Tibial nerve (tissue), 3 donors: Measurements from ENCODE around the gene CPSF2.

ENCODE experiments used
- POLR2A ChIP-seq, 2 donors: fragments of 450-650 bp; IDR thresholded peaks; one replicate each; pipeline ENCODE4 v1.6.1; 2017; ENCODE audit warnings: antibody characterized with exemption in 2 of 2, mild to moderate bottlenecking in 2 of 2, moderate library complexity in 2 of 2
- TF ChIP-seq, protein P1 (sequence below), 5 experiments: fragments of 200-600 bp in 3 of 5; fragments of 450-650 bp in 2 of 5; sonication (generic) in 3 of 5; IDR thresholded peaks; one replicate each; pipeline ENCODE4 v1.5.1; 2016 to 2019; ENCODE audit warnings: antibody characterized with exemption in 5 of 5, mild to moderate bottlenecking in 3 of 5, moderate library complexity in 2 of 5

DNA sequence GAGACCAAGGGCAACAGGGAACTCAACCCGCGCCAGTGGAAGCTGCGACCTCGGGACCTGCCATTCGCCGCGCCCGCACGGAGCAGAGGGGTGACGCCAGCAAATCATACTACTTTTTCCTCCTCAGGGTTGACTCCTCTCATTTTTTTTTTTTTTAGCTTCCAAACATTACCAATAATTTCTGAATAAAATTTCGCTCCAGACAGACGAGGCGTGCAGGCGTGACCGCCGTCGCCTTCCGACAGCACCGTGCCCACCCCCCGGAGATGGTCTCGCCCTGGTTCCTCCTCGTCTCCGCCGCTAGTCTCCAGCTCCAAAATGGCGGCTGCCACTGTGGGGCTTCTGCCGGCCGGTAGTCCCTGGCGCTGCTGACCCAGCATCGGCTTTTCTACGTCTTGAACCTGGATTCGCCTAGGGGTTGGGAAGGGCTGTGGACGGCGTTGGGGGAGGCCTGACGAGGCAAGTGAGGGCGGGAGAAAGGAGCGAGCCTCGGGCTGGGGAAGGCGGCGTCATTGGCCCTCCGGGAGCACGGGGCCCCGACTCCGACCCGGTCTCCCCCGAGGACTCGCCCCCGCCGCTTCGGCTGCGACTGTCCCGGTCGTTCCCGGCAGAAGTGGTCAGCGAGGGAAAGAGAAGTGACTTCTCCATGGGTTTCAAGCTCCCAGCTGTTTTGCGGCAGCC is at the start of gene CPSF2, which contains the start of gene NDUFB1:
- TF ChIP-seq, protein P1, sequence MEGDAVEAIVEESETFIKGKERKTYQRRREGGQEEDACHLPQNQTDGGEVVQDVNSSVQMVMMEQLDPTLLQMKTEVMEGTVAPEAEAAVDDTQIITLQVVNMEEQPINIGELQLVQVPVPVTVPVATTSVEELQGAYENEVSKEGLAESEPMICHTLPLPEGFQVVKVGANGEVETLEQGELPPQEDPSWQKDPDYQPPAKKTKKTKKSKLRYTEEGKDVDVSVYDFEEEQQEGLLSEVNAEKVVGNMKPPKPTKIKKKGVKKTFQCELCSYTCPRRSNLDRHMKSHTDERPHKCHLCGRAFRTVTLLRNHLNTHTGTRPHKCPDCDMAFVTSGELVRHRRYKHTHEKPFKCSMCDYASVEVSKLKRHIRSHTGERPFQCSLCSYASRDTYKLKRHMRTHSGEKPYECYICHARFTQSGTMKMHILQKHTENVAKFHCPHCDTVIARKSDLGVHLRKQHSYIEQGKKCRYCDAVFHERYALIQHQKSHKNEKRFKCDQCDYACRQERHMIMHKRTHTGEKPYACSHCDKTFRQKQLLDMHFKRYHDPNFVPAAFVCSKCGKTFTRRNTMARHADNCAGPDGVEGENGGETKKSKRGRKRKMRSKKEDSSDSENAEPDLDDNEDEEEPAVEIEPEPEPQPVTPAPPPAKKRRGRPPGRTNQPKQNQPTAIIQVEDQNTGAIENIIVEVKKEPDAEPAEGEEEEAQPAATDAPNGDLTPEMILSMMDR (IDR thresholded peaks at IDR 0.05), result peak in 2 of 5 experiments; percentile 48 to 58
- peak; percentile 43 to 69 for TF ChIP-seq POLR2A (IDR thresholded peaks at IDR 0.05)
